HepG2 (cell line): ENCODE results near the gene FOXD4L6. TPM values are rescaled to one million over a fixed set of nuclear protein-coding genes. Genes with fewer than 3 reads are reported as not detected.
"Not testable (repeated sequence)": the region's sequence is repeated elsewhere in the genome, so short reads cannot be mapped to it uniquely, and the experiment has no call there.

Experiments used
- ATAC-seq: fragments of 200-7000 bp; cut with Tn5 transposase; 3 replicates; pipeline ENCODE4 v1.9.1; 2020; ENCODE audit warnings: mild to moderate bottlenecking, moderate library complexity
- BruUV-seq: library from RNA; stranded (reverse); fragments of 400-500 nt; replicated peaks from 2 replicates; lab custom pipeline; 2021; lab: Mats Ljungman, UMichigan
- CTCF ChIA-PET: fragments of 300-600 bp; formaldehyde crosslinking; extraction: SDS; loops from one replicate; lab custom pipeline; 2021; ENCODE audit warnings: low total read pairs, inconsistent platforms, low intra/inter-chr PET ratio; lab: Yijun Ruan, JAX
- POLR2A ChIA-PET: fragments of 350-600 bp; sonication (Branson Sonifier 250); formaldehyde crosslinking; loops from one replicate; lab custom pipeline; 2020; ENCODE audit warnings: antibody characterized with exemption, inconsistent platforms; lab: Yijun Ruan, JAX
- DNase-seq: peaks from one replicate; pipeline ENCODE4 v3.0.0-alpha.2; 2015; ENCODE audit warnings: low spot score
- FAIRE-seq: peaks from 3 replicates; lab custom pipeline; 2011; peaks lifted over from hg19 to GRCh38; lab: Jason Lieb, UNC
- H2AFZ ChIP-seq: one replicate; pipeline ENCODE4 v1.6.1; 2011; ENCODE audit warnings: low read length, inconsistent platforms
- H3K27ac ChIP-seq: fragments of 300-600 bp; 3 replicates; pipeline ENCODE4 v1.8.0; 2011; ENCODE audit warnings: mixed run types, mild to moderate bottlenecking, mixed read lengths, low read length, inconsistent platforms; ENCODE audit not compliant: insufficient read depth; ENCODE audit errors: extremely low read length
- H3K27me3 ChIP-seq, 2 experiments: fragments of 200-600 bp in 1 of 2; 2 replicates in 1 of 2; 3 replicates in 1 of 2; pipeline versions ENCODE4 v1.6.0 to v1.8.0; 2011; ENCODE audit warnings: low read length in 2 of 2, mild to moderate bottlenecking in 2 of 2, moderate library complexity in 2 of 2, inconsistent platforms in 1 of 2; ENCODE audit not compliant: insufficient read depth in 2 of 2, control insufficient read depth in 1 of 2
- H3K36me3 ChIP-seq, 2 experiments: fragments of 200-600 bp in 1 of 2; replicated peaks in 1 of 2; 2 replicates in 1 of 2; 3 replicates in 1 of 2; pipeline versions ENCODE4 v1.5.1 to v1.8.0; 2011; ENCODE audit warnings: low read length in 2 of 2, inconsistent platforms in 1 of 2; ENCODE audit not compliant: insufficient read depth in 2 of 2, control insufficient read depth in 1 of 2
- H3K4me1 ChIP-seq: 2 replicates; pipeline ENCODE4 v1.5.1; 2012; ENCODE audit warnings: low read length, inconsistent platforms; ENCODE audit not compliant: insufficient read depth
- H3K4me2 ChIP-seq: 2 replicates; pipeline ENCODE4 v1.6.0; 2011; ENCODE audit warnings: low read depth, low read length, inconsistent platforms
- H3K4me3 ChIP-seq, 3 experiments: fragments of 200-600 bp in 1 of 3; sonication (generic), shearing (Covaris generic) in 1 of 3; replicated peaks in 1 of 3; 2 replicates each; pipeline ENCODE4 v1.5.1; 2011 to 2016; ENCODE audit warnings: low read length in 3 of 3, inconsistent platforms in 2 of 3, low read depth in 2 of 3, mild to moderate bottlenecking in 2 of 3, control low read depth in 1 of 3, mixed read lengths in 1 of 3; ENCODE audit not compliant: insufficient read depth in 1 of 3
- H3K79me2 ChIP-seq: one replicate; pipeline ENCODE4 v1.6.1; 2011; ENCODE audit warnings: low read length, inconsistent platforms; ENCODE audit not compliant: insufficient read depth
- H3K9ac ChIP-seq: 2 replicates; pipeline ENCODE4 v1.6.0; 2011; ENCODE audit warnings: mild to moderate bottlenecking, low read depth, low read length, inconsistent platforms; ENCODE audit not compliant: insufficient read depth
- H3K9me3 ChIP-seq: 2 replicates; pipeline ENCODE4 v1.5.1; 2012; ENCODE audit warnings: mild to moderate bottlenecking, low read length
- H4K20me1 ChIP-seq: 2 replicates; pipeline ENCODE4 v1.6.0; 2011; ENCODE audit warnings: inconsistent platforms, mild to moderate bottlenecking, low read length, moderate library complexity; ENCODE audit not compliant: insufficient read depth
- WGBS: methylation state at CpG from one replicate; pipeline ENCODE4 v1.1.6; 2017; ENCODE audit warnings: low lambda C conversion rate; 5-methylcytosine and 5-hydroxymethylcytosine counted together
- in situ Hi-C: cut with HindIII; loops from 2 replicates; pipeline ENCODE4 v1.10.0; 2017; ENCODE audit warnings: low pct_unique_long_range_greater_than_20kb; ENCODE audit not compliant: extremely low pct_ligation_motif_present
- intact Hi-C: fragments of 100-400 bp; cut with micrococcal nuclease; formaldehyde crosslinking; loops from one replicate; pipeline ENCODE4 v1.10.0; 2022; ENCODE audit not compliant: unreplicated experiment
- polyA plus RNA-seq, 8 experiments: library from polyadenylated mRNA; depleted of rRNA in 3 of 8; stranded (reverse) in 7 of 8; unstranded in 1 of 8; fragments of >200 nt; fragmentation: Illumina TruSeq in 4 of 8; extraction: Trizol in 4 of 8; gene quantifications; 2 replicates each; pipeline versions ENCODE4 v1.2.1 to v1.2.3, GENCODE V29; 2011 to 2016; ENCODE audit warnings: low read depth in 4 of 8, missing spikeins in 1 of 8, mixed read lengths in 1 of 8; ENCODE audit not compliant: insufficient read depth in 1 of 8
- total RNA-seq, 5 experiments: library from RNA; depleted of rRNA; stranded (reverse); fragments of >200 nt; fragmentation: Illumina TruSeq; extraction: Trizol; gene quantifications; 2 replicates each; pipeline ENCODE4 v1.2.3, GENCODE V29; 2016; ENCODE audit warnings: low read depth in 1 of 5

The FOXD4L6 gene
- total and polyA plus RNA-seq, 2 of the 13 experiments (the other 11 are each of a cell fraction or from before 2014, with no cell fraction given), result 0.11 TPM; not detected in 1

GRCh38 chr9:41105557-41106253, 22.8 kb downstream of the FOXD4L6 start:
- 67% methylated on average over 3 of the region's 13 CpGs for WGBS
- H2AFZ ChIP-seq, ATAC-seq, H3K27me3 ChIP-seq, CTCF ChIA-PET, H3K27ac ChIP-seq, POLR2A ChIA-PET, in situ Hi-C loops, DNase-seq, H3K9me3 ChIP-seq, intact Hi-C loops, FAIRE-seq, H3K79me2 ChIP-seq, H3K36me3 ChIP-seq, H3K4me2 ChIP-seq, BruUV-seq, H3K4me3 ChIP-seq, H4K20me1 ChIP-seq, H3K4me1 ChIP-seq, H3K9ac ChIP-seq: not testable (repeated sequence)

GRCh38 chr9:41104542-41104941, 23.9 kb downstream of the FOXD4L6 start:
- DNase-seq, in situ Hi-C loops, CTCF ChIA-PET, FAIRE-seq, H3K4me1 ChIP-seq, H3K36me3 ChIP-seq, H3K27ac ChIP-seq, H2AFZ ChIP-seq, H3K4me3 ChIP-seq, H3K9me3 ChIP-seq, BruUV-seq, H3K4me2 ChIP-seq, POLR2A ChIA-PET, intact Hi-C loops, H4K20me1 ChIP-seq, H3K27me3 ChIP-seq, H3K79me2 ChIP-seq, H3K9ac ChIP-seq, ATAC-seq: not testable (repeated sequence)
- 28% methylated on average over 5 of the region's 19 CpGs for WGBS

GRCh38 chr9:41100508-41100907, 28.0 kb downstream of the FOXD4L6 start:
- H3K9me3 ChIP-seq, intact Hi-C loops, H3K27me3 ChIP-seq, H3K4me1 ChIP-seq, H2AFZ ChIP-seq, DNase-seq, H3K9ac ChIP-seq, H4K20me1 ChIP-seq, CTCF ChIA-PET, FAIRE-seq, POLR2A ChIA-PET, H3K4me3 ChIP-seq, H3K4me2 ChIP-seq, in situ Hi-C loops, BruUV-seq, H3K27ac ChIP-seq, H3K36me3 ChIP-seq, H3K79me2 ChIP-seq, ATAC-seq: not testable (repeated sequence)
- WGBS, result 16% methylated on average over 7 of the region's 7 CpGs

- H3K27ac ChIP-seq, H3K9ac ChIP-seq, H3K27me3 ChIP-seq, H2AFZ ChIP-seq, in situ Hi-C loops, H3K4me3 ChIP-seq, BruUV-seq, H3K36me3 ChIP-seq, POLR2A ChIA-PET, FAIRE-seq, H3K4me1 ChIP-seq, CTCF ChIA-PET, intact Hi-C loops, DNase-seq, H3K79me2 ChIP-seq, H3K4me2 ChIP-seq, ATAC-seq, H4K20me1 ChIP-seq, H3K9me3 ChIP-seq: not testable (repeated sequence)
- 11% methylated on average over 4 of the region's 4 CpGs for WGBS
These were observed 29.7 kb downstream of the FOXD4L6 start for GRCh38 chr9:41098759-41099158.
